HEK293 (cell line): ENCODE results near the gene PRLHR.

ENCODE experiments used
- CTCF ChIA-PET: fragments of 350-600 bp; formaldehyde crosslinking; extraction: SDS; loops from one replicate; lab custom pipeline; 2021; ENCODE audit warnings: antibody characterized with exemption; lab: Yijun Ruan, JAX
- POLR2A ChIA-PET: fragments of 300-600 bp; formaldehyde crosslinking; extraction: SDS; loops from one replicate; lab custom pipeline; 2020; ENCODE audit warnings: antibody characterized with exemption, inconsistent platforms; lab: Yijun Ruan, JAX
- H3K27ac ChIP-seq: fragments of 200-500 bp; sonication (Bioruptor generic); 2 replicates; pipeline ENCODE4 v1.5.1; 2014; ENCODE audit warnings: low read depth, low read length, control low read depth, inconsistent platforms; ENCODE audit errors: extremely low read depth
- H3K36me3 ChIP-seq, 2 experiments: fragments of 200-500 bp in 1 of 2; sonication (Bioruptor generic) in 1 of 2; 1 replicate in 1 of 2; 2 replicates in 1 of 2; pipeline ENCODE4 v1.5.1; 2014 to 2017; ENCODE audit warnings: inconsistent platforms in 2 of 2, low read length in 2 of 2; ENCODE audit not compliant: control insufficient read depth in 2 of 2, insufficient read depth in 1 of 2
- H3K4me1 ChIP-seq: fragments of 200-500 bp; sonication (Bioruptor generic); 2 replicates; pipeline ENCODE4 v1.5.1; 2014; ENCODE audit warnings: mild to moderate bottlenecking, low read length, inconsistent platforms; ENCODE audit not compliant: control insufficient read depth, insufficient read depth
- H3K4me3 ChIP-seq: 2 replicates; pipeline ENCODE4 v1.5.1; 2011; ENCODE audit warnings: low read depth, mild to moderate bottlenecking, control low read depth, low read length, moderate library complexity
- H3K9me3 ChIP-seq: fragments of 200-500 bp; sonication (Bioruptor generic); 2 replicates; pipeline ENCODE4 v1.5.1; 2014; ENCODE audit warnings: low read depth, low read length, inconsistent platforms; ENCODE audit not compliant: control insufficient read depth, insufficient read depth
- HOXC10 ChIP-seq: sonication (generic); formaldehyde crosslinking; IDR thresholded peaks from 2 replicates; pipeline ENCODE4 v1.8.1; 2023; ENCODE audit warnings: mild to moderate bottlenecking, missing genetic modification reagents
- SCRT1 ChIP-seq: fragments of 450-650 bp; formaldehyde crosslinking; IDR thresholded peaks from 2 replicates; pipeline ENCODE4 v1.5.1; 2016; ENCODE audit warnings: missing biosample characterization, missing genetic modification characterization, borderline replicate concordance
- SCRT2 ChIP-seq: fragments of 450-650 bp; formaldehyde crosslinking; IDR thresholded peaks from 2 replicates; pipeline ENCODE4 v1.5.1; 2016; ENCODE audit warnings: missing biosample characterization, missing genetic modification characterization
- ZBTB17 ChIP-seq: fragments of 450-650 bp; formaldehyde crosslinking; IDR thresholded peaks from 2 replicates; pipeline ENCODE4 v1.5.1; 2016; ENCODE audit warnings: missing biosample characterization, missing genetic modification characterization
- ZFP37 ChIP-seq: fragments of 450-650 bp; formaldehyde crosslinking; IDR thresholded peaks from 2 replicates; pipeline ENCODE4 v1.5.1; 2016; ENCODE audit warnings: missing biosample characterization, missing genetic modification characterization
- ZNF132 ChIP-seq: fragments of 450-650 bp; formaldehyde crosslinking; IDR thresholded peaks from 2 replicates; pipeline ENCODE4 v1.5.1; 2017; ENCODE audit warnings: missing biosample characterization, missing genetic modification characterization, borderline replicate concordance
- ZNF302 ChIP-seq: fragments of 450-650 bp; formaldehyde crosslinking; IDR thresholded peaks from 2 replicates; pipeline ENCODE4 v1.5.1; 2016; ENCODE audit warnings: missing biosample characterization, missing genetic modification characterization, low read depth
- ZNF311 ChIP-seq: fragments of 450-650 bp; formaldehyde crosslinking; IDR thresholded peaks from 2 replicates; pipeline ENCODE4 v1.5.1; 2017; ENCODE audit warnings: missing biosample characterization, missing genetic modification characterization, borderline replicate concordance
- ZNF350 ChIP-seq: fragments of 450-650 bp; formaldehyde crosslinking; IDR thresholded peaks from 2 replicates; pipeline ENCODE4 v1.5.0; 2017; ENCODE audit warnings: missing biosample characterization, mild to moderate bottlenecking, missing genetic modification characterization
- ZNF354C ChIP-seq: fragments of 450-650 bp; formaldehyde crosslinking; IDR thresholded peaks from 2 replicates; pipeline ENCODE4 v1.5.1; 2016; ENCODE audit warnings: missing biosample characterization, missing genetic modification characterization, low read depth, borderline replicate concordance
- ZNF394 ChIP-seq: fragments of 450-650 bp; formaldehyde crosslinking; IDR thresholded peaks from 2 replicates; pipeline ENCODE4 v1.5.1; 2016; ENCODE audit warnings: missing biosample characterization, missing genetic modification characterization, mild to moderate bottlenecking, moderate library complexity, borderline replicate concordance
- ZNF600 ChIP-seq: fragments of 450-650 bp; formaldehyde crosslinking; IDR thresholded peaks from 2 replicates; pipeline ENCODE4 v1.5.1; 2016; ENCODE audit warnings: missing biosample characterization, missing genetic modification characterization
- ZNF768 ChIP-seq: fragments of 450-650 bp; formaldehyde crosslinking; IDR thresholded peaks from 2 replicates; pipeline ENCODE4 v1.5.1; 2018; ENCODE audit warnings: missing biosample characterization, mild to moderate bottlenecking, missing genetic modification characterization
- TF ChIP-seq, protein P1 (sequence below): fragments of 450-650 bp; formaldehyde crosslinking; IDR thresholded peaks from 2 replicates; pipeline ENCODE4 v1.5.1; 2016; ENCODE audit warnings: missing biosample characterization, missing genetic modification characterization
- TF ChIP-seq, protein P2 (sequence below): fragments of 450-650 bp; formaldehyde crosslinking; IDR thresholded peaks from 2 replicates; pipeline ENCODE4 v1.5.1; 2016; ENCODE audit warnings: missing biosample characterization, missing genetic modification characterization
- TF ChIP-seq, protein P3 (sequence below): fragments of 450-650 bp; formaldehyde crosslinking; IDR thresholded peaks from 2 replicates; pipeline ENCODE4 v1.5.1; 2016; ENCODE audit warnings: missing biosample characterization, missing genetic modification characterization
- TF ChIP-seq, protein P4 (sequence below): fragments of 450-650 bp; formaldehyde crosslinking; conservative IDR thresholded peaks from 2 replicates; pipeline ENCODE4 v1.5.1; 2016; ENCODE audit warnings: low read depth, missing biosample characterization, missing genetic modification characterization
- TF ChIP-seq, protein P5 (sequence below): fragments of 450-650 bp; formaldehyde crosslinking; conservative IDR thresholded peaks from 2 replicates; pipeline ENCODE4 v1.5.1; 2016; ENCODE audit warnings: low read depth, missing biosample characterization, missing genetic modification characterization

Gene PRLHR

DNA sequence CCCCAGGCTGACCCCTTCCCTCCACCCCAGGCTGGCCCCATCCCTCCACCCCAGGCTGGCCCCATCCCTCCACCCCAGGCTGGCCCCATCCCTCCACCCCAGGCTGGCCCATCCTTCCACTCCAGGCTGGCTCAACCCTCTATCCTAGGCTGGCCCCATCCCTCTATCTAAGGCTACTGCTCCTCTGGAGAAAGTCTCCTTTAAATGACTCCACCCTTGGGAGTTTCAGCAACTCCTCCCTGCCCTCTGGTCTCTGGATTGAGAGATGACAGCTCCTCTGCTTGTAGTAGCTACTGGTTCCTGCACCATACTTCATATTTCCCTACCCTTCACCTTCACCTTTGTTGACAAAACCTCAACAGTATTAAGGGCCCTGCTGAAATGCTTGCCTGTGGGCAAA lies 8.5 kb downstream of the PRLHR start:
- H3K4me1 ChIP-seq, result no peaks in the 10 kb centered on the region
- POLR2A ChIA-PET, result no interaction called here
- no peak for TF ChIP-seq ZNF768 (tag by site-specific recombination)
- no peak for TF ChIP-seq HOXC10 (CRISPR knock-in tag)
- TF ChIP-seq SCRT2, result no peak
- TF ChIP-seq, protein P1, sequence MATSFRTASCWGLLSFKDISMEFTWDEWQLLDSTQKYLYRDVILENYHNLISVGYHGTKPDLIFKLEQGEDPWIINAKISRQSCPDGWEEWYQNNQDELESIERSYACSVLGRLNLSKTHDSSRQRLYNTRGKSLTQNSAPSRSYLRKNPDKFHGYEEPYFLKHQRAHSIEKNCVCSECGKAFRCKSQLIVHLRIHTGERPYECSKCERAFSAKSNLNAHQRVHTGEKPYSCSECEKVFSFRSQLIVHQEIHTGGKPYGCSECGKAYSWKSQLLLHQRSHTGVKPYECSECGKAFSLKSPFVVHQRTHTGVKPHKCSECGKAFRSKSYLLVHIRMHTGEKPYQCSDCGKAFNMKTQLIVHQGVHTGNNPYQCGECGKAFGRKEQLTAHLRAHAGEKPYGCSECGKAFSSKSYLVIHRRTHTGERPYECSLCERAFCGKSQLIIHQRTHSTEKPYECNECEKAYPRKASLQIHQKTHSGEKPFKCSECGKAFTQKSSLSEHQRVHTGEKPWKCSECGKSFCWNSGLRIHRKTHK (tag by site-specific recombination), result no peak
- no peak for TF ChIP-seq ZNF132 (tag by site-specific recombination)
- TF ChIP-seq ZBTB17 (tag by site-specific recombination), result no peak
- no peak for TF ChIP-seq ZNF350 (tag by site-specific recombination)
- TF ChIP-seq ZFP37 (tag by site-specific recombination), result no peak
- no peak for TF ChIP-seq ZNF354C (tag by site-specific recombination)
- TF ChIP-seq, protein P2, sequence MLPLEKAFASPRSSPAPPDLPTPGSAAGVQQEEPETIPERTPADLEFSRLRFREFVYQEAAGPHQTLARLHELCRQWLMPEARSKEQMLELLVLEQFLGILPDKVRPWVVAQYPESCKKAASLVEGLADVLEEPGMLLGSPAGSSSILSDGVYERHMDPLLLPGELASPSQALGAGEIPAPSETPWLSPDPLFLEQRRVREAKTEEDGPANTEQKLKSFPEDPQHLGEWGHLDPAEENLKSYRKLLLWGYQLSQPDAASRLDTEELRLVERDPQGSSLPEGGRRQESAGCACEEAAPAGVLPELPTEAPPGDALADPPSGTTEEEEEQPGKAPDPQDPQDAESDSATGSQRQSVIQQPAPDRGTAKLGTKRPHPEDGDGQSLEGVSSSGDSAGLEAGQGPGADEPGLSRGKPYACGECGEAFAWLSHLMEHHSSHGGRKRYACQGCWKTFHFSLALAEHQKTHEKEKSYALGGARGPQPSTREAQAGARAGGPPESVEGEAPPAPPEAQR (tag by site-specific recombination), result no peak
- TF ChIP-seq, protein P3, sequence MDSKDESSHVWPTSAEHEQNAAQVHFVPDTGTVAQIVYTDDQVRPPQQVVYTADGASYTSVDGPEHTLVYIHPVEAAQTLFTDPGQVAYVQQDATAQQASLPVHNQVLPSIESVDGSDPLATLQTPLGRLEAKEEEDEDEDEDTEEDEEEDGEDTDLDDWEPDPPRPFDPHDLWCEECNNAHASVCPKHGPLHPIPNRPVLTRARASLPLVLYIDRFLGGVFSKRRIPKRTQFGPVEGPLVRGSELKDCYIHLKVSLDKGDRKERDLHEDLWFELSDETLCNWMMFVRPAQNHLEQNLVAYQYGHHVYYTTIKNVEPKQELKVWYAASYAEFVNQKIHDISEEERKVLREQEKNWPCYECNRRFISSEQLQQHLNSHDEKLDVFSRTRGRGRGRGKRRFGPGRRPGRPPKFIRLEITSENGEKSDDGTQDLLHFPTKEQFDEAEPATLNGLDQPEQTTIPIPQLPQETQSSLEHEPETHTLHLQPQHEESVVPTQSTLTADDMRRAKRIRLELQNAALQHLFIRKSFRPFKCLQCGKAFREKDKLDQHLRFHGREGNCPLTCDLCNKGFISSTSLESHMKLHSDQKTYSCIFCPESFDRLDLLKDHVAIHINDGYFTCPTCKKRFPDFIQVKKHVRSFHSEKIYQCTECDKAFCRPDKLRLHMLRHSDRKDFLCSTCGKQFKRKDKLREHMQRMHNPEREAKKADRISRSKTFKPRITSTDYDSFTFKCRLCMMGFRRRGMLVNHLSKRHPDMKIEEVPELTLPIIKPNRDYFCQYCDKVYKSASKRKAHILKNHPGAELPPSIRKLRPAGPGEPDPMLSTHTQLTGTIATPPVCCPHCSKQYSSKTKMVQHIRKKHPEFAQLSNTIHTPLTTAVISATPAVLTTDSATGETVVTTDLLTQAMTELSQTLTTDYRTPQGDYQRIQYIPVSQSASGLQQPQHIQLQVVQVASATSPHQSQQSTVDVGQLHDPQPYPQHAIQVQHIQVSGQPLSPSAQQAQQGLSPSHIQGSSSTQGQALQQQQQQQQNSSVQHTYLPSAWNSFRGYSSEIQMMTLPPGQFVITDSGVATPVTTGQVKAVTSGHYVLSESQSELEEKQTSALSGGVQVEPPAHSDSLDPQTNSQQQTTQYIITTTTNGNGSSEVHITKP (tag by site-specific recombination), result no peak
- no peak for TF ChIP-seq ZNF302 (tag by site-specific recombination)
- no peak for TF ChIP-seq ZNF394 (tag by site-specific recombination)
- TF ChIP-seq, protein P4, sequence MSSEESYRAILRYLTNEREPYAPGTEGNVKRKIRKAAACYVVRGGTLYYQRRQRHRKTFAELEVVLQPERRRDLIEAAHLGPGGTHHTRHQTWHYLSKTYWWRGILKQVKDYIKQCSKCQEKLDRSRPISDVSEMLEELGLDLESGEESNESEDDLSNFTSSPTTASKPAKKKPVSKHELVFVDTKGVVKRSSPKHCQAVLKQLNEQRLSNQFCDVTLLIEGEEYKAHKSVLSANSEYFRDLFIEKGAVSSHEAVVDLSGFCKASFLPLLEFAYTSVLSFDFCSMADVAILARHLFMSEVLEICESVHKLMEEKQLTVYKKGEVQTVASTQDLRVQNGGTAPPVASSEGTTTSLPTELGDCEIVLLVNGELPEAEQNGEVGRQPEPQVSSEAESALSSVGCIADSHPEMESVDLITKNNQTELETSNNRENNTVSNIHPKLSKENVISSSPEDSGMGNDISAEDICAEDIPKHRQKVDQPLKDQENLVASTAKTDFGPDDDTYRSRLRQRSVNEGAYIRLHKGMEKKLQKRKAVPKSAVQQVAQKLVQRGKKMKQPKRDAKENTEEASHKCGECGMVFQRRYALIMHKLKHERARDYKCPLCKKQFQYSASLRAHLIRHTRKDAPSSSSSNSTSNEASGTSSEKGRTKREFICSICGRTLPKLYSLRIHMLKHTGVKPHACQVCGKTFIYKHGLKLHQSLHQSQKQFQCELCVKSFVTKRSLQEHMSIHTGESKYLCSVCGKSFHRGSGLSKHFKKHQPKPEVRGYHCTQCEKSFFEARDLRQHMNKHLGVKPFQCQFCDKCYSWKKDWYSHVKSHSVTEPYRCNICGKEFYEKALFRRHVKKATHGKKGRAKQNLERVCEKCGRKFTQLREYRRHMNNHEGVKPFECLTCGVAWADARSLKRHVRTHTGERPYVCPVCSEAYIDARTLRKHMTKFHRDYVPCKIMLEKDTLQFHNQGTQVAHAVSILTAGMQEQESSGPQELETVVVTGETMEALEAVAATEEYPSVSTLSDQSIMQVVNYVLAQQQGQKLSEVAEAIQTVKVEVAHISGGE (tag by site-specific recombination), result no peak
- TF ChIP-seq, protein P5, sequence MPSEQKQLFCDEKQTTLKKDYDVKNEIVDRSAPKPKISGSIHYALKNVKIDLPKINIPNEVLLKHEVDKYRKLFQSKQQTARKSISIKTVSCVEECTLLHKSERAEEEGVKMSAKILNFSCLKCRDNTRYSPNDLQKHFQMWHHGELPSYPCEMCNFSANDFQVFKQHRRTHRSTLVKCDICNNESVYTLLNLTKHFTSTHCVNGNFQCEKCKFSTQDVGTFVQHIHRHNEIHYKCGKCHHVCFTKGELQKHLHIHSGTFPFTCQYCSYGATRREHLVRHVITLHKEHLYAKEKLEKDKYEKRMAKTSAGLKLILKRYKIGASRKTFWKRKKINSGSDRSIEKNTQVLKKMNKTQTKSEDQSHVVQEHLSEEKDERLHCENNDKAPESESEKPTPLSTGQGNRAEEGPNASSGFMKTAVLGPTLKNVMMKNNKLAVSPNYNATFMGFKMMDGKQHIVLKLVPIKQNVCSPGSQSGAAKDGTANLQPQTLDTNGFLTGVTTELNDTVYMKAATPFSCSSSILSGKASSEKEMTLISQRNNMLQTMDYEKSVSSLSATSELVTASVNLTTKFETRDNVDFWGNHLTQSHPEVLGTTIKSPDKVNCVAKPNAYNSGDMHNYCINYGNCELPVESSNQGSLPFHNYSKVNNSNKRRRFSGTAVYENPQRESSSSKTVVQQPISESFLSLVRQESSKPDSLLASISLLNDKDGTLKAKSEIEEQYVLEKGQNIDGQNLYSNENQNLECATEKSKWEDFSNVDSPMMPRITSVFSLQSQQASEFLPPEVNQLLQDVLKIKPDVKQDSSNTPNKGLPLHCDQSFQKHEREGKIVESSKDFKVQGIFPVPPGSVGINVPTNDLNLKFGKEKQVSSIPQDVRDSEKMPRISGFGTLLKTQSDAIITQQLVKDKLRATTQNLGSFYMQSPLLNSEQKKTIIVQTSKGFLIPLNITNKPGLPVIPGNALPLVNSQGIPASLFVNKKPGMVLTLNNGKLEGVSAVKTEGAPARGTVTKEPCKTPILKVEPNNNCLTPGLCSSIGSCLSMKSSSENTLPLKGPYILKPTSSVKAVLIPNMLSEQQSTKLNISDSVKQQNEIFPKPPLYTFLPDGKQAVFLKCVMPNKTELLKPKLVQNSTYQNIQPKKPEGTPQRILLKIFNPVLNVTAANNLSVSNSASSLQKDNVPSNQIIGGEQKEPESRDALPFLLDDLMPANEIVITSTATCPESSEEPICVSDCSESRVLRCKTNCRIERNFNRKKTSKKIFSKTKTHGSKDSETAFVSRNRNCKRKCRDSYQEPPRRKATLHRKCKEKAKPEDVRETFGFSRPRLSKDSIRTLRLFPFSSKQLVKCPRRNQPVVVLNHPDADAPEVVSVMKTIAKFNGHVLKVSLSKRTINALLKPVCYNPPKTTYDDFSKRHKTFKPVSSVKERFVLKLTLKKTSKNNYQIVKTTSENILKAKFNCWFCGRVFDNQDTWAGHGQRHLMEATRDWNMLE, result no peak
- TF ChIP-seq SCRT1, result no peak
- no peak for TF ChIP-seq ZNF311
- no peak for TF ChIP-seq ZNF600 (tag by site-specific recombination)
- TF ChIP-seq, all 188 proteins: peak for 0
- no peaks in the 10 kb centered on the region for H3K9me3 ChIP-seq
- H3K36me3 ChIP-seq, result no peaks in the 10 kb centered on the region
- H3K4me3 ChIP-seq, result no peak overlapping the region
- H3K27ac ChIP-seq, result no peak overlapping the region
- CTCF ChIA-PET, result interaction anchor here (0.9 kb wide), 1 partner anchor 9 kb away, joined by 4 read pairs; the partner anchor contains the start of gene PRLHR
